ENCODE results near the gene PTN. TPM values are rescaled to one million over a fixed set of nuclear protein-coding genes. Genes with fewer than 3 reads are reported as not detected.

PTN gene
- total RNA-seq, 1 donor from 2014 or later, result 11.1 TPM

- DNase-seq (ENCODE audit: low read depth) (no peak), FAIRE-seq (no peak)
- Mint-ChIP-seq H3K27me3 (ENCODE audit: low read depth, unreplicated experiment) (no peaks in the 10 kb centered on the region), H3K4me3 (ENCODE audit: unreplicated experiment) (no peak overlapping the region), H3K27ac (ENCODE audit: unreplicated experiment) (no peak overlapping the region), H3K36me3 (ENCODE audit: low read depth, unreplicated experiment) (no peaks in the 10 kb centered on the region), H3K9me3 (ENCODE audit: unreplicated experiment) (no peaks in the 10 kb centered on the region), H3K4me1 (ENCODE audit: low read depth, unreplicated experiment) (no peaks in the 10 kb centered on the region)
- no peaks in the 10 kb centered on the region for H3K79me2 ChIP-seq (ENCODE audit: insufficient read depth, low read length)
- H3K27me3 ChIP-seq (ENCODE audit: insufficient read depth, low read length), result no peaks in the 10 kb centered on the region
- TF ChIP-seq EZH2 (IDR thresholded peaks at IDR 0.05; ENCODE audit: insufficient read depth, low read length) (no peak), CTCF (IDR thresholded peaks at IDR 0.05; ENCODE audit: insufficient read depth, low read depth, low read length) (no peak)
- no peaks in the 10 kb centered on the region for H3K36me3 ChIP-seq (ENCODE audit: insufficient read depth, low read length)
- H4K20me1 ChIP-seq (ENCODE audit: insufficient read depth, low read length), result no peaks in the 10 kb centered on the region
- H3K9ac ChIP-seq (ENCODE audit: low read length), result no peak overlapping the region
- H2AFZ ChIP-seq (ENCODE audit: low read depth, low read length), result no peak overlapping the region
- H3K4me1 ChIP-seq (ENCODE audit: insufficient read depth, low read length), result no peaks in the 10 kb centered on the region
- H3K27ac ChIP-seq (ENCODE audit: low read depth, low read length), result no peak overlapping the region
- no peak overlapping the region for H3K4me2 ChIP-seq (ENCODE audit: low read length)
- H3K9me3 ChIP-seq (ENCODE audit: insufficient read depth, low read depth, low read length), result no peaks in the 10 kb centered on the region
- no peak overlapping the region for H3K4me3 ChIP-seq (ENCODE audit: insufficient read depth, low read depth, low read length)
These were observed 45.7 kb downstream of the PTN start for GRCh38 chr7:137297551-137298463.

GRCh38 chr7:137296576-137296975 is 47.0 kb downstream of the PTN start:
- Mint-ChIP-seq H3K27ac (ENCODE audit: unreplicated experiment) (no peak overlapping the region), H3K4me1 (ENCODE audit: low read depth, unreplicated experiment) (no peaks in the 10 kb centered on the region), H3K9me3 (ENCODE audit: unreplicated experiment) (no peaks in the 10 kb centered on the region), H3K27me3 (ENCODE audit: low read depth, unreplicated experiment) (no peaks in the 10 kb centered on the region), H3K4me3 (ENCODE audit: unreplicated experiment) (no peak overlapping the region), H3K36me3 (ENCODE audit: low read depth, unreplicated experiment) (no peaks in the 10 kb centered on the region)
- Histone ChIP-seq H3K27me3 (ENCODE audit: insufficient read depth, low read length) (no peaks in the 10 kb centered on the region), H3K9ac (ENCODE audit: low read length) (no peak overlapping the region), H3K9me3 (ENCODE audit: insufficient read depth, low read depth, low read length) (no peaks in the 10 kb centered on the region), H3K4me1 (ENCODE audit: insufficient read depth, low read length) (no peaks in the 10 kb centered on the region), H3K79me2 (ENCODE audit: insufficient read depth, low read length) (no peaks in the 10 kb centered on the region), H4K20me1 (ENCODE audit: insufficient read depth, low read length) (no peaks in the 10 kb centered on the region), H3K27ac (ENCODE audit: low read depth, low read length) (no peak overlapping the region), H3K4me3 (ENCODE audit: insufficient read depth, low read depth, low read length) (no peak overlapping the region), H3K4me2 (ENCODE audit: low read length) (no peak overlapping the region), H3K36me3 (ENCODE audit: insufficient read depth, low read length) (no peaks in the 10 kb centered on the region), H2AFZ (ENCODE audit: low read depth, low read length) (no peak overlapping the region)
- FAIRE-seq, result no peak
- DNase-seq (ENCODE audit: low read depth), result no peak
- TF ChIP-seq EZH2 (IDR thresholded peaks at IDR 0.05; ENCODE audit: insufficient read depth, low read length), result no peak
- no peak for TF ChIP-seq CTCF (IDR thresholded peaks at IDR 0.05; ENCODE audit: insufficient read depth, low read depth, low read length)
